Esophagus squamous epithelium (tissue), 5 donors: ENCODE data around the gene SLC35F3. TPM values are rescaled to one million over a fixed set of nuclear protein-coding genes. Genes with fewer than 3 reads are reported as not detected.

Experiments
- DNase-seq: peaks from one replicate; lab custom pipeline; 2025; lab: John Stamatoyannopoulos, UW
- H3K27ac ChIP-seq, 4 donors: fragments of 200-600 bp; sonication (generic); one replicate each; pipeline ENCODE4 v1.5.1; 2016 to 2019; ENCODE audit warnings: mild to moderate bottlenecking in 1 of 4
- H3K27me3 ChIP-seq, 4 donors: fragments of 200-600 bp; sonication (generic); 1 replicate in 3 of 4; 2 replicates in 1 of 4; pipeline versions ENCODE4 v1.5.1 to v1.6.0; 2017 to 2021; ENCODE audit warnings: antibody characterized with exemption in 1 of 4
- H3K36me3 ChIP-seq, 3 donors: fragments of 200-600 bp; sonication (generic); one replicate each; pipeline ENCODE4 v1.5.1; 2016 to 2019
- H3K4me1 ChIP-seq, 3 donors: fragments of 200-600 bp; sonication (generic); one replicate each; pipeline ENCODE4 v1.5.1; 2017 to 2019
- H3K4me3 ChIP-seq, 4 donors: fragments of 200-600 bp; sonication (generic); 1 replicate in 3 of 4; 2 replicates in 1 of 4; pipeline ENCODE4 v1.5.1; 2016 to 2019; ENCODE audit warnings: mild to moderate bottlenecking in 2 of 4, moderate library complexity in 1 of 4
- H3K9me3 ChIP-seq, 3 donors: fragments of 200-600 bp; sonication (generic); one replicate each; pipeline ENCODE4 v1.5.1; 2016 to 2019
- POLR2A ChIP-seq, 4 donors: fragments of 450-650 bp; IDR thresholded peaks; one replicate each; pipeline ENCODE4 v1.6.1; 2017; ENCODE audit warnings: antibody characterized with exemption in 4 of 4, mild to moderate bottlenecking in 4 of 4, moderate library complexity in 3 of 4
- WGBS, 2 donors: methylation state at CpG; one replicate each; pipeline ENCODE4 v1.1.5; 2018; 5-methylcytosine and 5-hydroxymethylcytosine counted together
- intact Hi-C: fragments of 100-400 bp; cut with DNase I; formaldehyde crosslinking; loops from one replicate; pipeline ENCODE4 v1.15.0; 2022
- total RNA-seq, 4 donors: library from RNA; depleted of rRNA; stranded (reverse); fragments of >200 nt; gene quantifications; one replicate each; pipeline ENCODE4 v1.1.0, GENCODE V29; 2016
- TF ChIP-seq, protein P1 (sequence below), 6 experiments: fragments of 450-650 bp in 4 of 6; fragments of 200-600 bp in 2 of 6; sonication (generic) in 2 of 6; IDR thresholded peaks; one replicate each; pipeline ENCODE4 v1.5.1; 2016 to 2019; ENCODE audit warnings: antibody characterized with exemption in 6 of 6, mild to moderate bottlenecking in 4 of 6, moderate library complexity in 4 of 6
- donor health status: DM: yes; HTN: yes; CAD: no.

Gene SLC35F3
- total RNA-seq, 4 donors from 2014 or later: 0.13 to 0.99 (median 0.55) TPM

DNA sequence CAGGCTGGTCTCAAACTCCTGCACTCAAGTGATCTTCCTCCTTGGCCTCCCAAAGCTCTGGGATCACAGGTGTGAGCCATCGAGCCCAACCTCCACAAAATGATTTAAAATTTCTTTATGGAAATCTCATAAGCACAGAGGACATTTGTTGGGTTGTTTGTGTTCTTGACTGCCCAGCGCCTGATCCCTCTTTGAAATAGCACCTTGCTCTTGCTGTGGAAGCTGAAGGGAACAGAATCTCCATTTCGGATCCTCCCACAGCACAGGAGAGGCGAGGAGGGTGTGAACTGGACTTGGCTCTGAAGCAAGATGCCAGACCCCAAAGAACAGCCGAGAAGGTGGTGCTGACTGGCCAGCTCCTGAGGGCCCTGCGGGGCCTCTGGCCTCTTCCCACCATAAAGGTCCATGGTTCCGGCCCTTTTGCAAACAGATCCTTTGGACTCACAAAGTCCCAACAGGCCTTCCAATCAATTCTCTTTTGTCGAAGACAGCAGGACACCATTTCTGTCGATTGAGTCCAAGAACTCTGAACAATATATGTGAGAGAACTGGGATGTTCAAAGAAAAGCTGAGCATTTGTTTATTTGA lies 423.2 kb downstream of the SLC35F3 start:
- intact Hi-C loops: loop anchor here (10.0 kb wide), 1 partner anchor 173 kb away; no protein-coding TSS in a partner anchor
- Histone ChIP-seq H3K27me3 (peaks cover 0 to 41% (median 0%) of the 10 kb centered on the region in 4 donors), H3K4me1 (peaks cover 0 to 11% (median 0%) of the 10 kb centered on the region in 3 donors), H3K27ac (no peak overlapping the region), H3K36me3 (no peaks in the 10 kb centered on the region), H3K9me3 (no peaks in the 10 kb centered on the region), H3K4me3 (no peak overlapping the region)
- whole genome bisulfite sequencing, 2 donors: 82 to 85% methylated on average over 8 to 9 of the region's 9 CpGs
- no peak for TF ChIP-seq POLR2A (IDR thresholded peaks at IDR 0.05)
- TF ChIP-seq, protein P1, sequence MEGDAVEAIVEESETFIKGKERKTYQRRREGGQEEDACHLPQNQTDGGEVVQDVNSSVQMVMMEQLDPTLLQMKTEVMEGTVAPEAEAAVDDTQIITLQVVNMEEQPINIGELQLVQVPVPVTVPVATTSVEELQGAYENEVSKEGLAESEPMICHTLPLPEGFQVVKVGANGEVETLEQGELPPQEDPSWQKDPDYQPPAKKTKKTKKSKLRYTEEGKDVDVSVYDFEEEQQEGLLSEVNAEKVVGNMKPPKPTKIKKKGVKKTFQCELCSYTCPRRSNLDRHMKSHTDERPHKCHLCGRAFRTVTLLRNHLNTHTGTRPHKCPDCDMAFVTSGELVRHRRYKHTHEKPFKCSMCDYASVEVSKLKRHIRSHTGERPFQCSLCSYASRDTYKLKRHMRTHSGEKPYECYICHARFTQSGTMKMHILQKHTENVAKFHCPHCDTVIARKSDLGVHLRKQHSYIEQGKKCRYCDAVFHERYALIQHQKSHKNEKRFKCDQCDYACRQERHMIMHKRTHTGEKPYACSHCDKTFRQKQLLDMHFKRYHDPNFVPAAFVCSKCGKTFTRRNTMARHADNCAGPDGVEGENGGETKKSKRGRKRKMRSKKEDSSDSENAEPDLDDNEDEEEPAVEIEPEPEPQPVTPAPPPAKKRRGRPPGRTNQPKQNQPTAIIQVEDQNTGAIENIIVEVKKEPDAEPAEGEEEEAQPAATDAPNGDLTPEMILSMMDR (IDR thresholded peaks at IDR 0.05): no peak
- no peak for DNase-seq

DNA sequence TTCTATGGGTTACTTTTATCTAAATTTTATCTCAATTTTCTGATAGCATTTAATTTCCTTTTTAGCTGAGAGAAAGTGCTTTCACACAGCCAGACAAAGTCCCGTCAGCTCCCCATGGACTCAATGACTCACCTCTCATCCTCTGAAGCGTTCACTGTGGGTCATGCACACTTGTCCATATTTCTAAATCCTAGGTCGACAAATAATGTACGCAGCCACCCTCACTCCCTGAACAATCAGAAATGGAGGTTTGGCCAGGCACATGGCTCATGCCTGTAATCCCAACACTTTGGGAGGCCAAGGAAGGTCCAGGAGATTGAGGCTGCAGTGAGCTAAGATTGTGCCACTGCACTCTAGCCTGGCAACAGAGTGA lies 426.4 kb downstream of the SLC35F3 start:
- Histone ChIP-seq H3K27me3 (peaks cover 0 to 22% (median 0%) of the 10 kb centered on the region in 4 donors), H3K9me3 (no peaks in the 10 kb centered on the region), H3K4me1 (peaks cover 0 to 11% (median 0%) of the 10 kb centered on the region in 3 donors), H3K36me3 (no peaks in the 10 kb centered on the region), H3K4me3 (no peak overlapping the region), H3K27ac (no peak overlapping the region)
- no peak for DNase-seq
- intact Hi-C loops: no loop called here
- WGBS, 2 donors: 82 to 93% methylated on average over 4 of the region's 4 CpGs
- TF ChIP-seq POLR2A (IDR thresholded peaks at IDR 0.05): no peak
- TF ChIP-seq, protein P1 (IDR thresholded peaks at IDR 0.05): no peak

DNA sequence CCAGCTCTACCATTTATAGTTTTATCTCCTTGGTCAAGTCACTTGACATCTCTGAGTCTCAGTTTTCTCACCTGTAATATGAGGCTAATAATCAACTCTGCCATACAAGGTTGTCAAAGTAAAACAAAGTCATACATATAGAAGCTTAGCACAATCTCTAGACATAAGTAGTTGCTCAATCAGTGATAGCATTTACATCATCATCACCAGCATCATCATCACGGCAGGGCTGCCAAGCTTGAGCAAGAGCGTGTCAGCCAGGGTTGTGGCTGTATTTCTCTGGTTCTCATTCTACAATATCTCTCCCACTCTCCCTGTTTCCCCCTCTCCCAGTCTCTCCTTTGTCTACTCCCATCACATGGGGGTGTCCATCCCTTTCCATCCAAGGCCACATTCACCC lies 427.0 kb downstream of the SLC35F3 start:
- Histone ChIP-seq H3K27ac (no peak overlapping the region), H3K36me3 (no peaks in the 10 kb centered on the region), H3K4me3 (no peak overlapping the region), H3K9me3 (peaks cover 0 to 6% (median 0%) of the 10 kb centered on the region in 3 donors), H3K27me3 (peaks cover 0 to 15% (median 0%) of the 10 kb centered on the region in 4 donors), H3K4me1 (peaks cover 0 to 6% (median 0%) of the 10 kb centered on the region in 3 donors)
- DNase-seq: no peak
- TF ChIP-seq POLR2A (IDR thresholded peaks at IDR 0.05): no peak
- TF ChIP-seq, protein P1 (IDR thresholded peaks at IDR 0.05): no peak
- intact Hi-C loops: no loop called here
- 56% methylated on average over 2 of the region's 2 CpGs for WGBS, 2 donors

DNA sequence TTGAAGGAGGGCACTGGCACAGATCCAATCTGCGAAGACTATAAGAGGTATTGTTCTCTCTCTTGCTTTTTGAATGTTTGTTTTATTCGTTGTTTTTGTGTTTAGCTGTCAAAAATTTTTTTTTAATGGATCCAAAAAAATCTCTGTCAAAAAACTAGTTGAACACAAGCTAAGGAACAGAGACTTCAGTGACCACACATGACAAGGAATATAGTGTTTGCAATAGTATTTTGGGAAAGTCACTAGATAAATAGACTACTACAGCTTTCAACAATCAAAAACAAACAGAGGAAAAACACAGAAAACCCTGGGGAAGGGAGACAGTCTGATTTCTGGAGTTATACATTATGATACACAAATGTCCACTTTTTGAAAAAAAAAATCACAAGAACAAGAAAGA lies 431.9 kb downstream of the SLC35F3 start:
- no peak overlapping the region for H3K4me3 ChIP-seq
- no peak for DNase-seq
- WGBS, 2 donors: 73 to 77% methylated on average over 2 of the region's 2 CpGs
- intact Hi-C loops: no loop called here
- peaks cover 0 to 8% (median 0%) of the 10 kb centered on the region in 4 donors for H3K27me3 ChIP-seq
- peaks cover 0 to 37% (median 11%) of the 10 kb centered on the region in 3 donors for H3K9me3 ChIP-seq
- H3K36me3 ChIP-seq: no peaks in the 10 kb centered on the region
- TF ChIP-seq, protein P1 (IDR thresholded peaks at IDR 0.05): no peak
- TF ChIP-seq POLR2A (IDR thresholded peaks at IDR 0.05): no peak
- H3K4me1 ChIP-seq: no peaks in the 10 kb centered on the region
- no peak overlapping the region for H3K27ac ChIP-seq

DNA sequence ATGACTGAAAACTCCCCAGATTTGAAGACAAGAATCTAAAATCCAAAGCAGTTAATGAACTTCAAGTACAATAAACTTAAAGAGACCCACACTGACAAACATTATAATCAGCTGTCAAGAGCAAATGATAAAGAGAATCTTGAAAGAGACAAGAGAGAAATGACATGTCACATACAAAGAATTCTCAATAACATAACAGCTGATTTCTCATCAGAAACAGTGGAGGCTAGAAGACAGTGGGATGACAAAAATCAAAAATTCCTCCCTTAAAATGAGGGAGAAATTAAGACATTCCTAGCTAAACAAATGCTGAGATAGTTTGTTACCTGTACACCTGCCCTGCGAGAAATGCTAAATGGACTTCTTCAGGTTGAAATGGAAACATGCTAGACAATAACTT lies 432.8 kb downstream of the SLC35F3 start:
- Histone ChIP-seq H3K9me3 (peaks cover 0 to 37% (median 11%) of the 10 kb centered on the region in 3 donors), H3K4me3 (no peak overlapping the region), H3K27ac (no peak overlapping the region), H3K4me1 (no peaks in the 10 kb centered on the region), H3K36me3 (no peaks in the 10 kb centered on the region), H3K27me3 (peaks cover 0 to 4% (median 0%) of the 10 kb centered on the region in 4 donors)
- intact Hi-C loops: no loop called here
- TF ChIP-seq, protein P1 (IDR thresholded peaks at IDR 0.05): no peak
- no peak for DNase-seq
- 88 to 95% methylated on average over 1 of the region's 1 CpG for WGBS, 2 donors
